CD4-positive, CD25-positive, alpha-beta regulatory T cell (primary cell): Measurements from ENCODE around the gene KDM6A. TPM values are rescaled to one million over a fixed set of nuclear protein-coding genes. Genes with fewer than 3 reads are reported as not detected.
"Not testable (repeated sequence)": the region's sequence is repeated elsewhere in the genome, so short reads cannot be mapped to it uniquely, and the experiment has no call there.

Experiments used
- ATAC-seq, 2 donors: fragments of 150-1000 bp; cut with Tn5 transposase; one replicate each; pipeline ENCODE4 v1.10.0; 2021; ENCODE audit warnings: low read depth in 2 of 2, moderate number of reproducible peaks in 2 of 2, moderate library complexity in 1 of 2
- DNase-seq, 3 donors: peaks; one replicate each; pipeline versions ENCODE4 v3.0.0 to v3.0.0-alpha.2; 2012 to 2022; ENCODE audit warnings: mixed read lengths in 1 of 3
- H3K27ac ChIP-seq: one replicate; pipeline ENCODE4 v1.7.0; 2013; ENCODE audit warnings: mild to moderate bottlenecking, low read length; ENCODE audit not compliant: insufficient read depth, poor library complexity, severe bottlenecking
- H3K27me3 ChIP-seq: one replicate; pipeline ENCODE4 v1.7.0; 2013; ENCODE audit warnings: low read length; ENCODE audit not compliant: control insufficient read depth, insufficient read depth
- H3K36me3 ChIP-seq: one replicate; pipeline ENCODE4 v1.7.0; 2013; ENCODE audit warnings: mild to moderate bottlenecking, low read length, moderate library complexity; ENCODE audit not compliant: control insufficient read depth, insufficient read depth
- H3K4me1 ChIP-seq: 2 replicates; pipeline ENCODE4 v1.7.0; 2013; ENCODE audit warnings: mild to moderate bottlenecking, low read length; ENCODE audit not compliant: insufficient read depth, control insufficient read depth, poor library complexity, severe bottlenecking
- H3K4me3 ChIP-seq: one replicate; pipeline ENCODE4 v1.7.0; 2013; ENCODE audit warnings: low read depth, mild to moderate bottlenecking, low read length, moderate library complexity
- H3K9me3 ChIP-seq, 2 experiments: 1 replicate in 1 of 2; 2 replicates in 1 of 2; pipeline ENCODE4 v1.7.0; 2013; ENCODE audit warnings: low read length in 2 of 2, mild to moderate bottlenecking in 1 of 2, moderate library complexity in 1 of 2; ENCODE audit not compliant: control insufficient read depth in 2 of 2
- H3K27ac Mint-ChIP-seq, 3 donors: one replicate each; pipeline ENCODE4 v1.8.0; 2020 to 2022; ENCODE audit warnings: mild to moderate bottlenecking in 3 of 3, mixed read lengths in 3 of 3, moderate library complexity in 2 of 3
- H3K27me3 Mint-ChIP-seq: one replicate; pipeline ENCODE4 v1.8.0; 2022; ENCODE audit warnings: mild to moderate bottlenecking, mixed read lengths
- H3K36me3 Mint-ChIP-seq: one replicate; pipeline ENCODE4 v1.8.0; 2020; ENCODE audit warnings: mixed read lengths
- H3K4me1 Mint-ChIP-seq, 4 donors: one replicate each; pipeline ENCODE4 v1.8.0; 2020 to 2022; ENCODE audit warnings: mixed read lengths in 4 of 4, mild to moderate bottlenecking in 1 of 4
- H3K4me3 Mint-ChIP-seq, 4 donors: one replicate each; pipeline ENCODE4 v1.8.0; 2020 to 2022; ENCODE audit warnings: mild to moderate bottlenecking in 4 of 4, mixed read lengths in 4 of 4, moderate library complexity in 3 of 4
- H3K9me3 Mint-ChIP-seq, 7 donors: one replicate each; pipeline ENCODE4 v1.8.0; 2020 to 2022; ENCODE audit warnings: mixed read lengths in 7 of 7, mild to moderate bottlenecking in 3 of 7, moderate library complexity in 2 of 7
- polyA plus RNA-seq, 4 donors: library from polyadenylated mRNA; unstranded; fragments of 300-500 nt; fragmentation: Illumina TruSeq; gene quantifications; one replicate each; pipeline ENCODE4 v1.2.3, GENCODE V29; 2021
- total RNA-seq: library from RNA; stranded (reverse); gene quantifications from one replicate; pipeline ENCODE4 v1.2.3, GENCODE V29; 2022

Gene KDM6A
- total and polyA plus RNA-seq, 5 donors from 2014 or later = 9.2 to 116 (median 20.5) TPM

- Histone ChIP-seq H3K36me3 (no peaks in the 10 kb centered on the region), H3K9me3 (no peaks in the 10 kb centered on the region), H3K4me1 (no peaks in the 10 kb centered on the region), H3K27ac (no peak overlapping the region), H3K27me3 (no peaks in the 10 kb centered on the region), H3K4me3 (no peak overlapping the region)
- Mint-ChIP-seq H3K4me3 (no peak overlapping the region), H3K4me1 (no peaks in the 10 kb centered on the region), H3K36me3 (no peaks in the 10 kb centered on the region), H3K27me3 (peaks cover 4% of the 10 kb centered on the region), H3K9me3 (peaks cover 0 to 1% (median 0%) of the 10 kb centered on the region in 7 donors), H3K27ac (no peak overlapping the region)
- ATAC-seq (no peak), DNase-seq (no peak)
Measured at GRCh38 chrX:44844204-44844603, 28.8 kb upstream of the KDM6A start.

GRCh38 chrX:44850891-44851290 is 22.1 kb upstream of the KDM6A start:
- H3K9me3 Mint-ChIP-seq, H3K27me3 Mint-ChIP-seq, H3K4me1 Mint-ChIP-seq, ATAC-seq, H3K4me3 Mint-ChIP-seq, H3K27ac ChIP-seq, DNase-seq, H3K27me3 ChIP-seq, H3K36me3 Mint-ChIP-seq, H3K27ac Mint-ChIP-seq, H3K9me3 ChIP-seq, H3K4me3 ChIP-seq, H3K4me1 ChIP-seq, H3K36me3 ChIP-seq: not testable (repeated sequence)

- H3K9me3 ChIP-seq = no peaks in the 10 kb centered on the region
- H3K36me3 ChIP-seq = no peaks in the 10 kb centered on the region
- H3K27me3 Mint-ChIP-seq = no peaks in the 10 kb centered on the region
- H3K27ac Mint-ChIP-seq = peak overlapping the region in 2 of 3 donors; percentile 27 to 95
- no peaks in the 10 kb centered on the region for H3K36me3 Mint-ChIP-seq
- peaks cover 6 to 32% (median 10%) of the 10 kb centered on the region in 4 donors for H3K4me1 Mint-ChIP-seq
- peak overlapping the region; percentile 42 to 98 (median 84) for H3K4me3 Mint-ChIP-seq
- ATAC-seq (no peak), DNase-seq (no peak)
- no peaks in the 10 kb centered on the region for H3K27me3 ChIP-seq
- no peak overlapping the region for H3K27ac ChIP-seq
- peaks cover 25% of the 10 kb centered on the region for H3K4me1 ChIP-seq
- peak overlapping the region; percentile 79 for H3K4me3 ChIP-seq
- H3K9me3 Mint-ChIP-seq = no peaks in the 10 kb centered on the region
Measured at GRCh38 chrX:44871114-44871645, 1.8 kb upstream of the KDM6A start.

- peak overlapping the region; percentile 98 to 99 (median 98) for H3K4me3 Mint-ChIP-seq
- H3K36me3 Mint-ChIP-seq = no peaks in the 10 kb centered on the region
- Histone ChIP-seq H3K27me3 (no peaks in the 10 kb centered on the region), H3K36me3 (no peaks in the 10 kb centered on the region), H3K4me1 (peaks cover 26% of the 10 kb centered on the region), H3K4me3 (peak overlapping the region; percentile 79), H3K27ac (peak overlapping the region; percentile 97), H3K9me3 (no peaks in the 10 kb centered on the region)
- H3K9me3 Mint-ChIP-seq = no peaks in the 10 kb centered on the region
- peaks cover 9 to 42% (median 18%) of the 10 kb centered on the region in 4 donors for H3K4me1 Mint-ChIP-seq
- no peaks in the 10 kb centered on the region for H3K27me3 Mint-ChIP-seq
- DNase-seq = peak in 2 of 3 donors; percentile 15 to 59
- peak overlapping the region; percentile 77 to 97 (median 95) for H3K27ac Mint-ChIP-seq
- peak; percentile 14 to 17 for ATAC-seq
Measured at GRCh38 chrX:44871931-44872820, 812 bp upstream of the KDM6A start.

DNA sequence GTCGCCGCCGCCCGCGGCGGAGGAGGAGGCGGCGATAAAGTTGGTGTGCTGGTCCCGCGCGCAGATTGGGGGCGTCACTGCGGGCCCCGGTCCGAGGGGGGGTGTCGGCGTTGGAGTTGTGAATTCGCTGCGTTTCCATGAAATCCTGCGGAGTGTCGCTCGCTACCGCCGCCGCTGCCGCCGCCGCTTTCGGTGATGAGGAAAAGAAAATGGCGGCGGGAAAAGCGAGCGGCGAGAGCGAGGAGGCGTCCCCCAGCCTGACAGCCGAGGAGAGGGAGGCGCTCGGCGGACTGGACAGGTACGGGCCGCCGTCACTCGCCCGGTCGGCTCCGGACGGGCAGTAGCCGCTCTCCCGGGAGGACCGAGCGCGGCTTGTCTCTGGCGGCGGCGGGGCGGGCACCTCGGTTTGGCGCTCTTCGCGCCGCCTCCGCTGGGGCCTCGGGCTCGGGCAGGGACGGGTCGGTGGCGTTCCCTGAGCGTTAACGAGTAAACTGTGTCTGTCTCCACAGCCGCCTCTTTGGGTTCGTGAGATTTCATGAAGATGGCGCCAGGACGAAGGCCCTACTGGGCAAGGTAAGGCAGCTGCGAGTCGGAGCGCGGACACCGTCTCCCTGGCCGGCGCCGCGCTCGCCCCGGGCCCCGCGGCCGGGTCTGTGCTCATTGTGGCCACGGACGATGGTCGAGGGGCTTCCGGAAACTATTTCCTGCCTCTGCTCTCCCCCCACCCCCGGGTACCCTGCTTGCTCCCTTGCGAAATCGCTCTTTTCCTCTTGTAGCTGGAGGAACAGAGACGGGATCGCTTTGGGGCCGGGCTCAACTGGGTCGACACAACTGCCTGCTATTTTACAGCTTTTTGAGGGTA is 658 bp downstream of the KDM6A start:
- Histone ChIP-seq H3K4me3 (peak overlapping the region; percentile 95), H3K9me3 (no peaks in the 10 kb centered on the region), H3K27me3 (no peaks in the 10 kb centered on the region), H3K27ac (peak overlapping the region; percentile 97), H3K4me1 (peaks cover 32% of the 10 kb centered on the region), H3K36me3 (no peaks in the 10 kb centered on the region)
- Mint-ChIP-seq H3K4me1 (peaks cover 12 to 55% (median 22%) of the 10 kb centered on the region in 4 donors), H3K27ac (peak overlapping the region; percentile 95 to 99 (median 97)), H3K27me3 (no peaks in the 10 kb centered on the region), H3K9me3 (no peaks in the 10 kb centered on the region), H3K4me3 (peak overlapping the region; percentile 97 to 99 (median 98)), H3K36me3 (no peaks in the 10 kb centered on the region)
- peak; percentile 37 to 71 (median 66) for DNase-seq
- no peak for ATAC-seq

DNA sequence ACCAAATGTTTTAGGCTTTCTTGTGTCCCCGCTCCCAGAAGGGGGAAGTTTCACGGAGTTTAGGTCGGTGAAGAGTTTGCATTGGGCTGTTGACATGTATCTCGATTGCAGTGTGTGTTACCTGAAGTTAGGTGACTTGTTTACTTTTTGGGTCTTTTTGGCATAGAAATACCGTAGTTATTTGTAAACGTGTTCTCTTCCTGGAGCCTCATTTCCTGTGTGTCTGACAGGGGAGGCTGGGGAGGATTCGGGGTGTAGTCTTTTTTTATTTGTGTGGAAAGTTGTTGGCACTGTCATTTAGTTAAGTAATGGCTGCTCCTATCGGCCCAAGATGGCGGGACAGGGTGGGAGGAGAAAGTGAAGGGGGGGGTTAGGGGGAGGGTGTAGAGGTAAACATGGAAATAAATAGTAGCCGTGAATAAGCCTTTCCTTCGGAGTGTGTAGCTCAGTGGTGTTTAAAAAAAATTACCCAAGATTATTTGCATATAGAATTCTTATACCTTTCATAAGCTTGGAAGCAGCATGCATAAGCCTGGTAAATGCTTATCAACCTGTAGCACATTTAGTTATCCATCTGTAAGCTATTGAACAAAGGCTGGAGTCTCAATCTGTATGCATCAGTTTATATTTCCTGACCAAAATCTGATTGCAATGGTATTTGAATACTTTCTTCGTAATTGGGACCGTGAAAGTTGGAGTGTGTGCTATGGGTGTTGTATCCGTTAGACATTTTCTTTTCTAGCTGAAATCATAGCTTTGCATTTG is 1.6 kb downstream of the KDM6A start:
- Mint-ChIP-seq H3K36me3 (no peaks in the 10 kb centered on the region), H3K4me3 (peak overlapping the region; percentile 97 to 99 (median 98)), H3K9me3 (no peaks in the 10 kb centered on the region), H3K27me3 (no peaks in the 10 kb centered on the region), H3K4me1 (peaks cover 12 to 62% (median 24%) of the 10 kb centered on the region in 4 donors), H3K27ac (peak overlapping the region; percentile 95 to 99 (median 97))
- ATAC-seq = no peak
- peak overlapping the region; percentile 97 for H3K27ac ChIP-seq
- H3K4me3 ChIP-seq = peak overlapping the region; percentile 95
- DNase-seq = peak; percentile 20 to 80 (median 44)
- peaks cover 40% of the 10 kb centered on the region for H3K4me1 ChIP-seq
- no peaks in the 10 kb centered on the region for H3K9me3 ChIP-seq
- no peaks in the 10 kb centered on the region for H3K27me3 ChIP-seq
- no peaks in the 10 kb centered on the region for H3K36me3 ChIP-seq

GRCh38 chrX:44875185-44875489 is 2.1 kb downstream of the KDM6A start:
- H3K27ac ChIP-seq = no peak overlapping the region
- no peaks in the 10 kb centered on the region for H3K9me3 Mint-ChIP-seq
- H3K4me1 ChIP-seq = peaks cover 41% of the 10 kb centered on the region
- no peaks in the 10 kb centered on the region for H3K9me3 ChIP-seq
- no peaks in the 10 kb centered on the region for H3K27me3 Mint-ChIP-seq
- H3K4me3 ChIP-seq = peak overlapping the region; percentile 95
- no peaks in the 10 kb centered on the region for H3K36me3 ChIP-seq
- no peaks in the 10 kb centered on the region for H3K27me3 ChIP-seq
- peaks cover 2% of the 10 kb centered on the region for H3K36me3 Mint-ChIP-seq
- peaks cover 11 to 68% (median 25%) of the 10 kb centered on the region in 4 donors for H3K4me1 Mint-ChIP-seq
- peak overlapping the region; percentile 97 to 99 (median 98) for H3K4me3 Mint-ChIP-seq
- ATAC-seq (no peak), DNase-seq (no peak)
- peak overlapping the region; percentile 95 to 99 (median 97) for H3K27ac Mint-ChIP-seq
